ENCODE measurements around the gene DGKB. TPM values are rescaled to one million over a fixed set of nuclear protein-coding genes. Genes with fewer than 3 reads are reported as not detected.

DGKB gene
- polyA plus RNA-seq, 1 of the 3 experiments (the other 2 are of a cell fraction) = 2.1 TPM

DNA sequence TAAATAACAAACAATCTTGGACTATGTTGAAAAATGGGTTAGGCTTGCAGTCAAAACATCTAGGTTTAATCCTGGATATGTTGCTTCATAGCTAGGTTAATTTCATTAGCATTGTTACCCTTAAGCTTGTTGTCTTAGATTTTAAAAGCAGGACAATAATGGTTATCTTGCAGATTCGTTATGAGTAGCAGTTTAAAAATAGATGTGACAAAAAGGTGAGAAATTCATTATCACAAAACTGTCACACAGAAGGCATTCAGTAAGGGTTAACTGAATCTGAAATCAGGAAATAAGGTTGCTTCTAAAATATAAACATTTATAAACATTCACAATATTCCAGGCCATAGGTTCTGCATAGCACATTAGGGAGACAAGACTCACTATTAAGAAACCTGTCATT, 483.9 kb downstream of the DGKB start:
- Histone ChIP-seq H3K4me3 (ENCODE audit: low read depth in 2 of 2, low read length in 1 of 2) (no peak overlapping the region), H3K4me2 (no peak overlapping the region), H4K20me1 (ENCODE audit: insufficient read depth) (no peaks in the 10 kb centered on the region), H3K4me1 (ENCODE audit: control insufficient read depth in 1 of 2, insufficient read depth in 2 of 2, low read depth in 1 of 2, low read length in 1 of 2) (peaks cover 0 to 4% of the 10 kb centered on the region in 2 experiments; a peak in 2 of 4 replicates), H3K9me3 (no peaks in the 10 kb centered on the region), H3K9ac (no peak overlapping the region), H3K9me2 (peaks cover 4% of the 10 kb centered on the region; the same call in 1 of the 2 replicates), H3K27me3 (ENCODE audit: insufficient read depth) (no peaks in the 10 kb centered on the region), H3K79me2 (ENCODE audit: insufficient read depth) (no peaks in the 10 kb centered on the region), H2AFZ (ENCODE audit: low read depth) (no peak overlapping the region), H3F3A (replicated peaks; ENCODE audit: insufficient read depth) (no peaks in the 10 kb centered on the region), H3K36me3 (replicated peaks in 1 of 2; ENCODE audit: control insufficient read depth in 1 of 2, insufficient read depth in 2 of 2, low read length in 1 of 2) (no peaks in the 10 kb centered on the region), H3K27ac (ENCODE audit: low read depth in 2 of 2, low read length in 1 of 2) (no peak overlapping the region)
- TF ChIP-seq CTCF (IDR thresholded peaks at IDR 0.05) = no peak
- TF ChIP-seq NRF1 (IDR thresholded peaks at IDR 0.05; ENCODE audit: low read depth, low read length) = no peak
- TF ChIP-seq MAX (IDR thresholded peaks at IDR 0.05; ENCODE audit: low read depth) = no peak
- no peak for TF ChIP-seq TAF1 (IDR thresholded peaks at IDR 0.05; ENCODE audit: borderline replicate concordance, low read depth, low read length)
- POLR2A ChIA-PET = no interaction called here
- CTCF ChIA-PET = no interaction called here
- DNase-seq = no peak
- WGBS (ENCODE audit: low lambda C conversion rate) = 78% methylated on average over 1 of the region's 1 CpG

- Histone ChIP-seq H3K4me2 (no peak overlapping the region), H3K27me3 (ENCODE audit: insufficient read depth) (no peaks in the 10 kb centered on the region), H3K9me3 (no peaks in the 10 kb centered on the region), H3K27ac (ENCODE audit: low read depth in 2 of 2, low read length in 1 of 2) (no peak overlapping the region), H3F3A (replicated peaks; ENCODE audit: insufficient read depth) (no peaks in the 10 kb centered on the region), H3K79me2 (ENCODE audit: insufficient read depth) (no peaks in the 10 kb centered on the region), H3K4me1 (ENCODE audit: control insufficient read depth in 1 of 2, insufficient read depth in 2 of 2, low read depth in 1 of 2, low read length in 1 of 2) (no peaks in the 10 kb centered on the region; a peak in 1 of 4 replicates), H3K36me3 (replicated peaks in 1 of 2; ENCODE audit: control insufficient read depth in 1 of 2, insufficient read depth in 2 of 2, low read length in 1 of 2) (peaks cover 0 to 2% of the 10 kb centered on the region in 2 experiments), H4K20me1 (ENCODE audit: insufficient read depth) (no peaks in the 10 kb centered on the region), H2AFZ (ENCODE audit: low read depth) (no peak overlapping the region), H3K9me2 (no peaks in the 10 kb centered on the region), H3K9ac (no peak overlapping the region), H3K4me3 (ENCODE audit: low read depth in 2 of 2, low read length in 1 of 2) (no peak overlapping the region)
- WGBS (ENCODE audit: low lambda C conversion rate) = 51% methylated on average over 3 of the region's 3 CpGs
- ChIA-PET POLR2A (no interaction called here), CTCF (no interaction called here)
- TF ChIP-seq RAD21 (IDR thresholded peaks at IDR 0.05; ENCODE audit: low read length) (no peak), NFIC (IDR thresholded peaks at IDR 0.05; ENCODE audit: borderline replicate concordance) (no peak), SIN3A (IDR thresholded peaks at IDR 0.05; ENCODE audit: borderline replicate concordance, low read depth, low read length) (no peak), MXI1 (IDR thresholded peaks at IDR 0.05; ENCODE audit: low read depth, low read length) (no peak), RCOR1 (IDR thresholded peaks at IDR 0.05; ENCODE audit: low read length) (no peak), FOXJ3 (CRISPR knock-in tag; IDR thresholded peaks at IDR 0.05) (no peak), CTCF (IDR thresholded peaks at IDR 0.05) (no peak)
- no peak for DNase-seq
Measured at GRCh38 chr7:14414274-14414986, 488.1 kb downstream of the DGKB start.

Data from SK-N-SH (cell line).